ENCODE measurements around the gene GPR146.
"Not testable (repeated sequence)": the region's sequence is repeated elsewhere in the genome, so short reads cannot be mapped to it uniquely, and the experiment has no call there.

GPR146 gene

GRCh38 chr7:1034769-1035168 is 9.6 kb upstream of the GPR146 start:
- not testable (repeated sequence) for H3K27me3 ChIP-seq (ENCODE audit: control insufficient read depth in 1 of 2, insufficient read depth in 1 of 2, low read length in 2 of 2); H2BK15ac ChIP-seq (ENCODE audit: low read depth, poor library complexity, severe bottlenecking); H3K27ac ChIP-seq (ENCODE audit: low read length, poor library complexity, severe bottlenecking); DNase-seq; H2AFZ ChIP-seq (ENCODE audit: low read depth, low read length); H2BK120ac ChIP-seq (ENCODE audit: low read depth, low read length); H2AK5ac ChIP-seq (ENCODE audit: low read length, severe bottlenecking); H3K4ac ChIP-seq (ENCODE audit: low read depth in 1 of 2, low read length in 2 of 2); H4K8ac ChIP-seq (ENCODE audit: low read length); H3K9me3 ChIP-seq (ENCODE audit: control insufficient read depth, low read length); H2BK12ac ChIP-seq (ENCODE audit: low read length in 2 of 2); H3K4me2 ChIP-seq (ENCODE audit: low read length, poor library complexity, severe bottlenecking); H3K4me3 ChIP-seq (ENCODE audit: insufficient read depth in 1 of 2, low read depth in 1 of 2, low read length in 2 of 2); H3K4me1 ChIP-seq (ENCODE audit: control insufficient read depth, insufficient read depth, low read depth, low read length); H4K91ac ChIP-seq (ENCODE audit: low read length); H3K9ac ChIP-seq (ENCODE audit: low read length); H3K23ac ChIP-seq (ENCODE audit: low read length in 2 of 2); H3K18ac ChIP-seq (ENCODE audit: low read depth in 1 of 2, low read length in 2 of 2); H2BK5ac ChIP-seq (ENCODE audit: low read depth, low read length, poor library complexity, severe bottlenecking); H3K14ac ChIP-seq (ENCODE audit: low read length in 2 of 2)
- H3K79me1 ChIP-seq (replicated peaks; ENCODE audit: low read length, poor library complexity, severe bottlenecking), result peaks cover 36% of the 10 kb centered on the region
- peaks cover 0 to 15% of the 10 kb centered on the region in 2 experiments for H3K36me3 ChIP-seq (ENCODE audit: control insufficient read depth in 1 of 2, insufficient read depth in 2 of 2, low read depth in 1 of 2, low read length in 2 of 2)
- WGBS, result 100% methylated on average over 1 of the region's 1 CpG

GRCh38 chr7:1036164-1036928 is 8.0 kb upstream of the GPR146 start:
- H3K4me3 ChIP-seq (ENCODE audit: insufficient read depth in 1 of 2, low read depth in 1 of 2, low read length in 2 of 2); H2AK5ac ChIP-seq (ENCODE audit: low read length, severe bottlenecking); H3K18ac ChIP-seq (ENCODE audit: low read depth in 1 of 2, low read length in 2 of 2); H3K9me3 ChIP-seq (ENCODE audit: control insufficient read depth, low read length); H3K23ac ChIP-seq (ENCODE audit: low read length in 2 of 2); H3K4me1 ChIP-seq (ENCODE audit: control insufficient read depth, insufficient read depth, low read depth, low read length); H3K14ac ChIP-seq (ENCODE audit: low read length in 2 of 2); H2BK12ac ChIP-seq (ENCODE audit: low read length in 2 of 2); H3K27ac ChIP-seq (ENCODE audit: low read length, poor library complexity, severe bottlenecking); H2BK15ac ChIP-seq (ENCODE audit: low read depth, poor library complexity, severe bottlenecking); H2BK5ac ChIP-seq (ENCODE audit: low read depth, low read length, poor library complexity, severe bottlenecking); H3K9ac ChIP-seq (ENCODE audit: low read length); DNase-seq; H2AFZ ChIP-seq (ENCODE audit: low read depth, low read length); H2BK120ac ChIP-seq (ENCODE audit: low read depth, low read length); H3K36me3 ChIP-seq (ENCODE audit: control insufficient read depth in 1 of 2, insufficient read depth in 2 of 2, low read depth in 1 of 2, low read length in 2 of 2); H3K4me2 ChIP-seq (ENCODE audit: low read length, poor library complexity, severe bottlenecking); H4K91ac ChIP-seq (ENCODE audit: low read length); H3K27me3 ChIP-seq (ENCODE audit: control insufficient read depth in 1 of 2, insufficient read depth in 1 of 2, low read length in 2 of 2); H4K8ac ChIP-seq (ENCODE audit: low read length): not testable (repeated sequence)
- Histone ChIP-seq H3K4ac (ENCODE audit: low read depth in 1 of 2, low read length in 2 of 2) (peak overlapping the region in 1 of 2 experiments; percentile 24), H3K79me1 (replicated peaks; ENCODE audit: low read length, poor library complexity, severe bottlenecking) (peaks cover 24% of the 10 kb centered on the region)
- 98% methylated on average over 29 of the region's 40 CpGs for WGBS

- not testable (repeated sequence) for H3K27me3 ChIP-seq (ENCODE audit: control insufficient read depth in 1 of 2, insufficient read depth in 1 of 2, low read length in 2 of 2); H3K23ac ChIP-seq (ENCODE audit: low read length in 2 of 2); H2BK15ac ChIP-seq (ENCODE audit: low read depth, poor library complexity, severe bottlenecking); H2BK120ac ChIP-seq (ENCODE audit: low read depth, low read length); H3K4me2 ChIP-seq (ENCODE audit: low read length, poor library complexity, severe bottlenecking); H4K8ac ChIP-seq (ENCODE audit: low read length); H2AFZ ChIP-seq (ENCODE audit: low read depth, low read length); H2BK12ac ChIP-seq (ENCODE audit: low read length in 2 of 2); H3K18ac ChIP-seq (ENCODE audit: low read depth in 1 of 2, low read length in 2 of 2); H2AK5ac ChIP-seq (ENCODE audit: low read length, severe bottlenecking); H4K91ac ChIP-seq (ENCODE audit: low read length); H3K14ac ChIP-seq (ENCODE audit: low read length in 2 of 2); H2BK5ac ChIP-seq (ENCODE audit: low read depth, low read length, poor library complexity, severe bottlenecking); H3K4ac ChIP-seq (ENCODE audit: low read depth in 1 of 2, low read length in 2 of 2); H3K27ac ChIP-seq (ENCODE audit: low read length, poor library complexity, severe bottlenecking); DNase-seq; H3K9me3 ChIP-seq (ENCODE audit: control insufficient read depth, low read length)
- peak overlapping the region; percentile 65 for H3K9ac ChIP-seq (ENCODE audit: low read length)
- peaks cover 27% of the 10 kb centered on the region for H3K4me1 ChIP-seq (ENCODE audit: control insufficient read depth, insufficient read depth, low read depth, low read length)
- H3K36me3 ChIP-seq (ENCODE audit: control insufficient read depth in 1 of 2, insufficient read depth in 2 of 2, low read depth in 1 of 2, low read length in 2 of 2), result peaks cover 0 to 14% of the 10 kb centered on the region in 2 experiments
- H3K4me3 ChIP-seq (ENCODE audit: insufficient read depth in 1 of 2, low read depth in 1 of 2, low read length in 2 of 2), result peak overlapping the region in 1 of 2 experiments; percentile 15
- WGBS, result 86% methylated on average over 1 of the region's 1 CpG
- peaks cover 18% of the 10 kb centered on the region for H3K79me1 ChIP-seq (replicated peaks; ENCODE audit: low read length, poor library complexity, severe bottlenecking)
Observed at GRCh38 chr7:1040233-1040632, 4.1 kb upstream of the GPR146 start.

GRCh38 chr7:1040790-1041189 is 3.6 kb upstream of the GPR146 start:
- H3K4me3 ChIP-seq (ENCODE audit: insufficient read depth in 1 of 2, low read depth in 1 of 2, low read length in 2 of 2), result peak overlapping the region in 1 of 2 experiments; percentile 15

More at GRCh38 chr7:1040790-1041189, 3.6 kb upstream of the GPR146 start:
- Histone ChIP-seq H2BK120ac (ENCODE audit: low read depth, low read length) (no peak overlapping the region), H2BK5ac (ENCODE audit: low read depth, low read length, poor library complexity, severe bottlenecking) (no peak overlapping the region), H3K4ac (ENCODE audit: low read depth in 1 of 2, low read length in 2 of 2) (no peak overlapping the region), H3K9me3 (ENCODE audit: control insufficient read depth, low read length) (no peaks in the 10 kb centered on the region), H3K4me2 (ENCODE audit: low read length, poor library complexity, severe bottlenecking) (peak overlapping the region; percentile 30), H3K23ac (ENCODE audit: low read length in 2 of 2) (no peak overlapping the region), H2BK12ac (ENCODE audit: low read length in 2 of 2) (no peak overlapping the region), H2AK5ac (ENCODE audit: low read length, severe bottlenecking) (no peak overlapping the region), H2BK15ac (ENCODE audit: low read depth, poor library complexity, severe bottlenecking) (no peak overlapping the region), H3K27ac (ENCODE audit: low read length, poor library complexity, severe bottlenecking) (no peak overlapping the region), H3K36me3 (ENCODE audit: control insufficient read depth in 1 of 2, insufficient read depth in 2 of 2, low read depth in 1 of 2, low read length in 2 of 2) (peaks cover 0 to 9% of the 10 kb centered on the region in 2 experiments), H3K4me1 (ENCODE audit: control insufficient read depth, insufficient read depth, low read depth, low read length) (peaks cover 33% of the 10 kb centered on the region), H3K9ac (ENCODE audit: low read length) (peak overlapping the region; percentile 65), H3K14ac (ENCODE audit: low read length in 2 of 2) (no peak overlapping the region), H3K79me1 (replicated peaks; ENCODE audit: low read length, poor library complexity, severe bottlenecking) (peaks cover 14% of the 10 kb centered on the region), H4K8ac (ENCODE audit: low read length) (no peak overlapping the region), H4K91ac (ENCODE audit: low read length) (no peak overlapping the region), H3K27me3 (ENCODE audit: control insufficient read depth in 1 of 2, insufficient read depth in 1 of 2, low read length in 2 of 2) (no peaks in the 10 kb centered on the region), H2AFZ (ENCODE audit: low read depth, low read length) (no peak overlapping the region), H3K18ac (ENCODE audit: low read depth in 1 of 2, low read length in 2 of 2) (peak overlapping the region in 1 of 2 experiments; percentile 16)
- DNase-seq, result peak; percentile 95
- 2% methylated on average over 16 of the region's 16 CpGs for WGBS
